K562 (cell line): ENCODE results near the gene PCED1B. TPM values are rescaled to one million over a fixed set of nuclear protein-coding genes. Genes with fewer than 3 reads are reported as not detected.

Experiments
- ATAC-seq: fragments of 200-7000 bp; cut with Tn5 transposase; 3 replicates; pipeline ENCODE4 v1.9.1; 2020; ENCODE audit warnings: moderate library complexity
- BruUV-seq: library from RNA; stranded (reverse); fragments of 400-500 nt; replicated peaks from 2 replicates; lab custom pipeline; 2021; lab: Mats Ljungman, UMichigan
- CTCF ChIA-PET: fragments of 300-600 bp; formaldehyde crosslinking; extraction: SDS; loops from one replicate; lab custom pipeline; 2021; ENCODE audit warnings: low intra/inter-chr PET ratio; lab: Yijun Ruan, JAX
- POLR2A ChIA-PET: fragments of 300-600, 350-650 bp; sonication (Branson Sonifier 250); formaldehyde crosslinking; extraction: SDS; loops from one replicate; lab custom pipeline; 2021; ENCODE audit warnings: antibody characterized with exemption, inconsistent platforms; lab: Yijun Ruan, JAX
- DNase-seq, 4 experiments: peaks; one replicate each; pipeline versions ENCODE4 v3.0.0 to v3.0.0-alpha.2; 2011 to 2018; ENCODE audit warnings: low spot score in 3 of 4, mixed read lengths in 3 of 4; ENCODE audit errors: extremely low read depth in 1 of 4
- FAIRE-seq: peaks from 2 replicates; lab custom pipeline; 2011; peaks lifted over from hg19 to GRCh38; lab: Jason Lieb, UNC
- H2AFZ ChIP-seq: 2 replicates; pipeline ENCODE4 v1.6.0; 2011; ENCODE audit warnings: low read depth, low read length, control low read depth, inconsistent platforms
- H3K27ac ChIP-seq: fragments of 200-600 bp; 3 replicates; pipeline ENCODE4 v1.8.0; 2011; ENCODE audit warnings: low read depth, mild to moderate bottlenecking, control low read depth, inconsistent platforms, low read length, moderate library complexity, mixed read lengths; ENCODE audit errors: extremely low read depth
- H3K27me3 ChIP-seq, 2 experiments: fragments of 300-600 bp in 1 of 2; 2 replicates in 1 of 2; 3 replicates in 1 of 2; pipeline versions ENCODE4 v1.6.0 to v1.8.0; 2011; ENCODE audit warnings: inconsistent platforms in 2 of 2, low read length in 2 of 2, mild to moderate bottlenecking in 1 of 2, mixed read lengths in 1 of 2, moderate library complexity in 1 of 2; ENCODE audit not compliant: control insufficient read depth in 2 of 2, insufficient read depth in 2 of 2
- H3K36me3 ChIP-seq: fragments of 300-600 bp; 3 replicates; pipeline ENCODE4 v1.8.0; 2011; ENCODE audit warnings: mild to moderate bottlenecking, low read length, inconsistent platforms; ENCODE audit not compliant: control insufficient read depth, insufficient read depth
- H3K4me1 ChIP-seq, 2 experiments: fragments of 200-600 bp in 1 of 2; replicated peaks in 1 of 2; 2 replicates in 1 of 2; 3 replicates in 1 of 2; pipeline versions ENCODE4 v1.5.1 to v1.8.0; 2011; ENCODE audit warnings: inconsistent platforms in 2 of 2, low read length in 2 of 2, mild to moderate bottlenecking in 1 of 2, mixed read lengths in 1 of 2, moderate library complexity in 1 of 2; ENCODE audit not compliant: control insufficient read depth in 2 of 2, insufficient read depth in 2 of 2
- H3K4me2 ChIP-seq: 2 replicates; pipeline ENCODE4 v1.6.1; 2011; ENCODE audit warnings: low read length, control low read depth, inconsistent platforms, mixed read lengths; ENCODE audit not compliant: insufficient read depth
- H3K4me3 ChIP-seq: fragments of 200-600 bp; sonication (generic), shearing (Covaris generic); 2 replicates; pipeline ENCODE4 v1.5.1; 2016; ENCODE audit warnings: control low read depth, inconsistent platforms
- H3K79me2 ChIP-seq: fragments of 200-600 bp; 3 replicates; pipeline ENCODE4 v1.8.0; 2011; ENCODE audit warnings: low read length, inconsistent platforms; ENCODE audit not compliant: control insufficient read depth, insufficient read depth
- H3K9ac ChIP-seq, 2 experiments: 2 replicates each; pipeline versions ENCODE4 v1.6.0 to v1.6.1; 2011; ENCODE audit warnings: low read depth in 2 of 2, low read length in 2 of 2, control low read depth in 1 of 2, inconsistent platforms in 1 of 2, mild to moderate bottlenecking in 1 of 2, mixed read lengths in 1 of 2; ENCODE audit not compliant: insufficient read depth in 1 of 2
- H3K9me1 ChIP-seq: one replicate; pipeline ENCODE4 v1.6.0; 2011; ENCODE audit warnings: inconsistent platforms, mild to moderate bottlenecking, low read length, moderate library complexity; ENCODE audit not compliant: control insufficient read depth, insufficient read depth
- H3K9me3 ChIP-seq: replicated peaks from 2 replicates; pipeline ENCODE4 v1.5.1; 2011; ENCODE audit warnings: low read depth, low read length, inconsistent platforms; ENCODE audit not compliant: control insufficient read depth, insufficient read depth
- H4K20me1 ChIP-seq: replicated peaks from 2 replicates; pipeline ENCODE4 v1.6.1; 2011; ENCODE audit warnings: low read length, inconsistent platforms, mixed read lengths; ENCODE audit not compliant: control insufficient read depth, insufficient read depth
- ASH1L ChIP-seq: fragments of 450-650 bp; IDR thresholded peaks from 2 replicates; pipeline ENCODE4 v1.6.1; 2018; ENCODE audit warnings: borderline replicate concordance, mild to moderate bottlenecking, low read depth; ENCODE audit not compliant: partially characterized antibody
- CAMTA2 ChIP-seq: fragments of 250-450 bp; sonication (Bioruptor Pico); conservative IDR thresholded peaks from 2 replicates; pipeline ENCODE4 v1.5.1; 2022
- DIDO1 ChIP-seq: fragments of 450-650 bp; IDR thresholded peaks from 2 replicates; pipeline ENCODE4 v1.6.1; 2016; ENCODE audit warnings: low read depth, missing biosample characterization, missing genetic modification characterization
- ELF1 ChIP-seq: fragments of 200-800 bp; sonication (Bioruptor generic); IDR thresholded peaks from 2 replicates; pipeline ENCODE4 v1.6.1; 2016; ENCODE audit warnings: missing genetic modification characterization, missing compliant biosample characterization
- LARP7 ChIP-seq: fragments of 450-650 bp; IDR thresholded peaks from 2 replicates; pipeline ENCODE4 v1.6.1; 2016
- MTA2 ChIP-seq: fragments of 450-650 bp; IDR thresholded peaks from 2 replicates; pipeline ENCODE4 v1.6.1; 2016; ENCODE audit warnings: low read depth
- NCOA6 ChIP-seq: fragments of 450-650 bp; IDR thresholded peaks from 2 replicates; pipeline ENCODE4 v1.6.1; 2017; ENCODE audit warnings: mild to moderate bottlenecking
- NR2C2 ChIP-seq, 2 experiments: fragments of 200-800 bp in 1 of 2; sonication (Bioruptor generic) in 1 of 2; sonication (generic) in 1 of 2; formaldehyde crosslinking in 1 of 2; IDR thresholded peaks; 2 replicates each; pipeline versions ENCODE4 v1.6.1 to v1.8.0; 2016 to 2022; ENCODE audit warnings: mild to moderate bottlenecking in 1 of 2, missing compliant biosample characterization in 1 of 2, missing genetic modification characterization in 1 of 2, missing genetic modification reagents in 1 of 2
- SMARCA4 ChIP-seq: fragments of 450-650 bp; IDR thresholded peaks from 2 replicates; pipeline ENCODE4 v1.6.1; 2016
- THAP12 ChIP-seq: fragments of 250-450 bp; sonication (Bioruptor Pico); IDR thresholded peaks from 2 replicates; pipeline ENCODE4 v1.9.0; 2021; ENCODE audit warnings: mild to moderate bottlenecking, inconsistent platforms
- YBX1 ChIP-seq: fragments of 450-650 bp; IDR thresholded peaks from 2 replicates; pipeline ENCODE4 v1.7.1; 2016; ENCODE audit warnings: mild to moderate bottlenecking
- ZNF395 ChIP-seq: fragments of 200-800 bp; sonication (Bioruptor generic); IDR thresholded peaks from 2 replicates; pipeline ENCODE4 v1.6.1; 2017; ENCODE audit warnings: missing genetic modification characterization, missing compliant biosample characterization
- ZSCAN32 ChIP-seq: fragments of 450-650 bp; formaldehyde crosslinking; IDR thresholded peaks from 2 replicates; pipeline ENCODE4 v1.4.0; 2020; ENCODE audit warnings: mild to moderate bottlenecking, moderate library complexity
- in situ Hi-C: fragments of 300-500 bp; cut with MboI; formaldehyde crosslinking; loops from 4 replicates; pipeline ENCODE4 v1.15.0; 2018; ENCODE audit warnings: inconsistent platforms, mixed read lengths
- intact Hi-C: fragments of 100-400 bp; cut with micrococcal nuclease; formaldehyde crosslinking; loops from 2 replicates; pipeline ENCODE4 v1.14.2; 2022
- polyA plus RNA-seq, 8 experiments: library from polyadenylated mRNA; depleted of rRNA in 4 of 8; stranded (reverse) in 5 of 8; unstranded in 3 of 8; fragments of >200 nt; fragmentation: Nextera tagmentation in 2 of 8; fragmentation: Illumina TruSeq in 1 of 8; extraction: Ambion mirVana in 2 of 8; extraction: Trizol in 1 of 8; gene quantifications; 2 replicates each; pipeline versions ENCODE4 v1.2.1 to v1.2.3, GENCODE V29; 2011 to 2014; ENCODE audit warnings: inconsistent platforms in 1 of 8, missing spikeins in 1 of 8
- total RNA-seq, 7 experiments: library from RNA; depleted of rRNA in 6 of 7; stranded (reverse); fragments of >200 nt in 6 of 7; fragmentation: Illumina TruSeq in 2 of 7; extraction: Trizol in 2 of 7; gene quantifications; 2 replicates each; pipeline versions ENCODE4 v1.2.1 to v1.2.3, GENCODE V29; 2011 to 2021; ENCODE audit warnings: low replicate concordance in 1 of 7
- TF ChIP-seq, protein P1 (sequence below): fragments of 450-650 bp; formaldehyde crosslinking; conservative IDR thresholded peaks from 2 replicates; pipeline ENCODE4 v1.4.0; 2022; ENCODE audit warnings: mild to moderate bottlenecking, missing genetic modification characterization

The PCED1B gene
- total and polyA plus RNA-seq, 9 of the 15 experiments (the other 6 are each of a cell fraction or from before 2014, with no cell fraction given): 1.2 to 9.3 (median 2.5) TPM

- no peak for TF ChIP-seq ZNF395 (CRISPR knock-in tag)
- TF ChIP-seq DIDO1 (tag): no peak
- TF ChIP-seq LARP7: no peak
- no peak for TF ChIP-seq SMARCA4
- TF ChIP-seq, protein P1, sequence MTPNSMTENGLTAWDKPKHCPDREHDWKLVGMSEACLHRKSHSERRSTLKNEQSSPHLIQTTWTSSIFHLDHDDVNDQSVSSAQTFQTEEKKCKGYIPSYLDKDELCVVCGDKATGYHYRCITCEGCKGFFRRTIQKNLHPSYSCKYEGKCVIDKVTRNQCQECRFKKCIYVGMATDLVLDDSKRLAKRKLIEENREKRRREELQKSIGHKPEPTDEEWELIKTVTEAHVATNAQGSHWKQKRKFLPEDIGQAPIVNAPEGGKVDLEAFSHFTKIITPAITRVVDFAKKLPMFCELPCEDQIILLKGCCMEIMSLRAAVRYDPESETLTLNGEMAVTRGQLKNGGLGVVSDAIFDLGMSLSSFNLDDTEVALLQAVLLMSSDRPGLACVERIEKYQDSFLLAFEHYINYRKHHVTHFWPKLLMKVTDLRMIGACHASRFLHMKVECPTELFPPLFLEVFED (CRISPR knock-in tag): no peak
- TF ChIP-seq MTA2: no peak
Observed at GRCh38 chr12:47107446-47107845, 28.0 kb downstream of the PCED1B start (continued).

- H3K4me2 ChIP-seq: no peak overlapping the region
- DNase-seq: no peak
- no peak overlapping the region for H3K4me3 ChIP-seq
- no peak overlapping the region for H3K9ac ChIP-seq
- ChIA-PET CTCF (no interaction called here), POLR2A (interaction anchor here (0.9 to 1.4 kb wide), 2 partner anchors 11 to 26 kb away, joined by 3 read pairs; no protein-coding TSS in a partner anchor)
- no peak overlapping the region for H2AFZ ChIP-seq
- no peaks in the 10 kb centered on the region for H3K79me2 ChIP-seq
- no peaks in the 10 kb centered on the region for H3K9me3 ChIP-seq
- no peaks in the 10 kb centered on the region for H3K9me1 ChIP-seq
- FAIRE-seq: no peak
- no peaks in the 10 kb centered on the region for H3K4me1 ChIP-seq
- BruUV-seq: no TSS peak
- no peaks in the 10 kb centered on the region for H3K36me3 ChIP-seq
- in situ Hi-C loops (no loop called here), intact Hi-C loops (no loop called here)
- no peak for ATAC-seq
- no peaks in the 10 kb centered on the region for H3K27me3 ChIP-seq
- no peaks in the 10 kb centered on the region for H4K20me1 ChIP-seq
- H3K27ac ChIP-seq: no peak overlapping the region
- TF ChIP-seq NCOA6 (no peak), NR2C2 (CRISPR knock-in tag; IDR thresholded peaks at IDR 0.05) (no peak), NR2C2 (tag; IDR thresholded peaks at IDR 0.05) (no peak), CAMTA2 (CRISPR knock-in tag) (no peak), ZSCAN32 (CRISPR knock-in tag) (no peak), ELF1 (no peak), THAP12 (CRISPR knock-in tag) (no peak), ASH1L (no peak), YBX1 (no peak)
Observed at GRCh38 chr12:47107926-47108325, 28.5 kb downstream of the PCED1B start.
